HepG2 (cell line): ENCODE data around the gene THSD4. TPM values are rescaled to one million over a fixed set of nuclear protein-coding genes. Genes with fewer than 3 reads are reported as not detected.

Source experiments
- CBX2 ChIP-seq, 2 experiments: fragments of 200-600 bp in 1 of 2; sonication (generic); formaldehyde crosslinking in 1 of 2; IDR thresholded peaks; 2 replicates each; pipeline versions ENCODE4 v1.7.0 to v1.8.1; 2018 to 2022; ENCODE audit warnings: low read depth in 2 of 2, low read length in 1 of 2, mild to moderate bottlenecking in 1 of 2, missing genetic modification reagents in 1 of 2
- ETV5 ChIP-seq: IDR thresholded peaks from 2 replicates; pipeline ENCODE4 v1.6.1; 2018; ENCODE audit warnings: missing biosample characterization, missing genetic modification reagents, inconsistent platforms, borderline replicate concordance
- KLF15 ChIP-seq: sonication (generic); formaldehyde crosslinking; IDR thresholded peaks from 2 replicates; pipeline ENCODE4 v1.8.1; 2023; ENCODE audit warnings: borderline replicate concordance, mild to moderate bottlenecking, inconsistent platforms, missing genetic modification reagents, mixed read lengths
- LCORL ChIP-seq, 2 experiments: fragments of 450-650 bp in 1 of 2; sonication (generic) in 1 of 2; formaldehyde crosslinking in 1 of 2; IDR thresholded peaks; 2 replicates each; pipeline versions ENCODE4 v1.5.0 to v1.6.1; 2017 to 2020; ENCODE audit warnings: antibody characterized with exemption in 1 of 2, missing genetic modification reagents in 1 of 2
- MED13 ChIP-seq: sonication (generic); formaldehyde crosslinking; IDR thresholded peaks from 2 replicates; pipeline ENCODE4 v1.5.0; 2020; ENCODE audit warnings: missing genetic modification reagents
- POLR2A ChIP-seq, 2 experiments: IDR thresholded peaks; 2 replicates each; pipeline ENCODE4 v1.6.1; 2011; ENCODE audit warnings: low read depth in 2 of 2, low read length in 2 of 2, mild to moderate bottlenecking in 1 of 2, moderate library complexity in 1 of 2; ENCODE audit not compliant: insufficient read depth in 1 of 2
- SP4 ChIP-seq: sonication (generic); formaldehyde crosslinking; IDR thresholded peaks from 2 replicates; pipeline ENCODE4 v1.8.1; 2023; ENCODE audit warnings: mild to moderate bottlenecking, missing genetic modification reagents
- SRSF1 ChIP-seq: fragments of 200-400 bp; formaldehyde crosslinking; optimal IDR thresholded peaks from 2 replicates; pipeline ENCODE3; 2017; ENCODE audit warnings: mild to moderate bottlenecking, low read depth, low read length, moderate library complexity
- TAF1 ChIP-seq: sonication (generic); formaldehyde crosslinking; IDR thresholded peaks from 2 replicates; pipeline ENCODE4 v1.4.0; 2020; ENCODE audit warnings: missing genetic modification reagents
- TBX2 ChIP-seq: sonication (generic); formaldehyde crosslinking; IDR thresholded peaks from 2 replicates; pipeline ENCODE4 v1.5.0; 2020; ENCODE audit warnings: missing genetic modification reagents, mild to moderate bottlenecking, borderline replicate concordance
- TCF7 ChIP-seq: sonication (generic); IDR thresholded peaks from 2 replicates; pipeline ENCODE4 v1.6.1; 2016; ENCODE audit warnings: antibody characterized with exemption, low read depth
- THAP9 ChIP-seq: sonication (generic); formaldehyde crosslinking; IDR thresholded peaks from 2 replicates; pipeline ENCODE4; 2020; ENCODE audit warnings: missing genetic modification reagents, mild to moderate bottlenecking, borderline replicate concordance
- TOPORS ChIP-seq: sonication (generic); formaldehyde crosslinking; IDR thresholded peaks from 2 replicates; pipeline ENCODE4 v1.8.0; 2023; ENCODE audit warnings: mild to moderate bottlenecking, missing genetic modification reagents
- TP53 ChIP-seq: sonication (generic); formaldehyde crosslinking; conservative IDR thresholded peaks from 2 replicates; pipeline ENCODE4 v1.4.0; 2020; ENCODE audit warnings: missing genetic modification reagents
- XRCC5 ChIP-seq: fragments of 200-400 bp; formaldehyde crosslinking; optimal IDR thresholded peaks from 2 replicates; pipeline ENCODE3; 2017; ENCODE audit warnings: mild to moderate bottlenecking, low read length
- ZBTB38 ChIP-seq: sonication (generic); formaldehyde crosslinking; IDR thresholded peaks from 2 replicates; pipeline ENCODE4 v1.5.1; 2020; ENCODE audit warnings: mild to moderate bottlenecking, missing genetic modification reagents
- ZNF232 ChIP-seq: sonication (generic); formaldehyde crosslinking; IDR thresholded peaks from 2 replicates; pipeline ENCODE4 v1.4.0; 2020; ENCODE audit warnings: missing genetic modification reagents, borderline replicate concordance
- ZNF496 ChIP-seq: sonication (generic); formaldehyde crosslinking; IDR thresholded peaks from 2 replicates; pipeline ENCODE4 v1.8.1; 2023; ENCODE audit warnings: mild to moderate bottlenecking, moderate library complexity, missing genetic modification reagents; ENCODE audit not compliant: insufficient replicate concordance
- ZNF768 ChIP-seq: sonication (generic); formaldehyde crosslinking; IDR thresholded peaks from 2 replicates; pipeline ENCODE4 v1.4.0; 2020; ENCODE audit warnings: missing genetic modification reagents
- ZNF777 ChIP-seq: sonication (generic); formaldehyde crosslinking; IDR thresholded peaks from 2 replicates; pipeline ENCODE4 v1.4.0; 2020; ENCODE audit warnings: missing genetic modification reagents
- polyA plus RNA-seq, 8 experiments: library from polyadenylated mRNA; depleted of rRNA in 3 of 8; stranded (reverse) in 7 of 8; unstranded in 1 of 8; fragments of >200 nt; fragmentation: Illumina TruSeq in 4 of 8; extraction: Trizol in 4 of 8; gene quantifications; 2 replicates each; pipeline versions ENCODE4 v1.2.1 to v1.2.3, GENCODE V29; 2011 to 2016; ENCODE audit warnings: low read depth in 4 of 8, missing spikeins in 1 of 8, mixed read lengths in 1 of 8; ENCODE audit not compliant: insufficient read depth in 1 of 8
- total RNA-seq, 5 experiments: library from RNA; depleted of rRNA; stranded (reverse); fragments of >200 nt; fragmentation: Illumina TruSeq; extraction: Trizol; gene quantifications; 2 replicates each; pipeline ENCODE4 v1.2.3, GENCODE V29; 2016; ENCODE audit warnings: low read depth in 1 of 5
- TF ChIP-seq, protein P1 (sequence below): IDR thresholded peaks from 2 replicates; pipeline ENCODE4 v1.6.1; 2016; ENCODE audit warnings: missing compliant biosample characterization, missing genetic modification reagents, borderline replicate concordance
- TF ChIP-seq, protein P2 (sequence below): sonication (generic); formaldehyde crosslinking; IDR thresholded peaks from 2 replicates; pipeline ENCODE4 v1.5.1; 2020; ENCODE audit warnings: mild to moderate bottlenecking, missing genetic modification reagents, moderate library complexity

The THSD4 gene
- total and polyA plus RNA-seq, 2 of the 13 experiments (the other 11 are each of a cell fraction or from before 2014, with no cell fraction given) = 0.07 to 0.21 TPM

- TF ChIP-seq MED13 (CRISPR knock-in tag) (no peak), SP4 (CRISPR knock-in tag) (no peak), ZNF232 (CRISPR knock-in tag) (no peak), TAF1 (no peak), CBX2 (IDR thresholded peaks at IDR 0.05; ENCODE audit: low read depth, low read length) (no peak), CBX2 (CRISPR knock-in tag; IDR thresholded peaks at IDR 0.05; ENCODE audit: low read depth) (no peak), POLR2A (IDR thresholded peaks at IDR 0.05; ENCODE audit: insufficient read depth in 1 of 2, low read depth in 2 of 2, low read length in 2 of 2) (no peak), ZNF768 (CRISPR knock-in tag) (no peak), LCORL (IDR thresholded peaks at IDR 0.05) (no peak), LCORL (CRISPR knock-in tag; IDR thresholded peaks at IDR 0.05) (no peak), TOPORS (CRISPR knock-in tag) (no peak), THAP9 (CRISPR knock-in tag) (no peak), XRCC5 (no peak), TP53 (CRISPR knock-in tag) (no peak), ZBTB38 (no peak), TCF7 (no peak), KLF15 (CRISPR knock-in tag) (no peak), SRSF1 (no peak), ZNF777 (no peak), TBX2 (CRISPR knock-in tag) (no peak), ZNF496 (CRISPR knock-in tag) (no peak), ETV5 (CRISPR knock-in tag) (peak; percentile 60; the same call in 1 of the 2 replicates)
- TF ChIP-seq, protein P1, sequence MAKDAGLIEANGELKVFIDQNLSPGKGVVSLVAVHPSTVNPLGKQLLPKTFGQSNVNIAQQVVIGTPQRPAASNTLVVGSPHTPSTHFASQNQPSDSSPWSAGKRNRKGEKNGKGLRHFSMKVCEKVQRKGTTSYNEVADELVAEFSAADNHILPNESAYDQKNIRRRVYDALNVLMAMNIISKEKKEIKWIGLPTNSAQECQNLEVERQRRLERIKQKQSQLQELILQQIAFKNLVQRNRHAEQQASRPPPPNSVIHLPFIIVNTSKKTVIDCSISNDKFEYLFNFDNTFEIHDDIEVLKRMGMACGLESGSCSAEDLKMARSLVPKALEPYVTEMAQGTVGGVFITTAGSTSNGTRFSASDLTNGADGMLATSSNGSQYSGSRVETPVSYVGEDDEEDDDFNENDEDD (CRISPR knock-in tag) = no peak
- TF ChIP-seq, protein P2, sequence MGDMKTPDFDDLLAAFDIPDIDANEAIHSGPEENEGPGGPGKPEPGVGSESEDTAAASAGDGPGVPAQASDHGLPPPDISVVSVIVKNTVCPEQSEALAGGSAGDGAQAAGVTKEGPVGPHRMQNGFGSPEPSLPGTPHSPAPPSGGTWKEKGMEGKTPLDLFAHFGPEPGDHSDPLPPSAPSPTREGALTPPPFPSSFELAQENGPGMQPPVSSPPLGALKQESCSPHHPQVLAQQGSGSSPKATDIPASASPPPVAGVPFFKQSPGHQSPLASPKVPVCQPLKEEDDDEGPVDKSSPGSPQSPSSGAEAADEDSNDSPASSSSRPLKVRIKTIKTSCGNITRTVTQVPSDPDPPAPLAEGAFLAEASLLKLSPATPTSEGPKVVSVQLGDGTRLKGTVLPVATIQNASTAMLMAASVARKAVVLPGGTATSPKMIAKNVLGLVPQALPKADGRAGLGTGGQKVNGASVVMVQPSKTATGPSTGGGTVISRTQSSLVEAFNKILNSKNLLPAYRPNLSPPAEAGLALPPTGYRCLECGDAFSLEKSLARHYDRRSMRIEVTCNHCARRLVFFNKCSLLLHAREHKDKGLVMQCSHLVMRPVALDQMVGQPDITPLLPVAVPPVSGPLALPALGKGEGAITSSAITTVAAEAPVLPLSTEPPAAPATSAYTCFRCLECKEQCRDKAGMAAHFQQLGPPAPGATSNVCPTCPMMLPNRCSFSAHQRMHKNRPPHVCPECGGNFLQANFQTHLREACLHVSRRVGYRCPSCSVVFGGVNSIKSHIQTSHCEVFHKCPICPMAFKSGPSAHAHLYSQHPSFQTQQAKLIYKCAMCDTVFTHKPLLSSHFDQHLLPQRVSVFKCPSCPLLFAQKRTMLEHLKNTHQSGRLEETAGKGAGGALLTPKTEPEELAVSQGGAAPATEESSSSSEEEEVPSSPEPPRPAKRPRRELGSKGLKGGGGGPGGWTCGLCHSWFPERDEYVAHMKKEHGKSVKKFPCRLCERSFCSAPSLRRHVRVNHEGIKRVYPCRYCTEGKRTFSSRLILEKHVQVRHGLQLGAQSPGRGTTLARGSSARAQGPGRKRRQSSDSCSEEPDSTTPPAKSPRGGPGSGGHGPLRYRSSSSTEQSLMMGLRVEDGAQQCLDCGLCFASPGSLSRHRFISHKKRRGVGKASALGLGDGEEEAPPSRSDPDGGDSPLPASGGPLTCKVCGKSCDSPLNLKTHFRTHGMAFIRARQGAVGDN = no peak; the same call in 1 of the 2 replicates
These were observed 632.1 kb downstream of the THSD4 start (continued) for GRCh38 chr15:71747128-71748083.
